ENCODE measurements around the gene WNT2B. TPM values are rescaled to one million over a fixed set of nuclear protein-coding genes. Genes with fewer than 3 reads are reported as not detected.

WNT2B gene
- total RNA-seq, 1 experiment from 2014 or later: 0.68 TPM

DNA sequence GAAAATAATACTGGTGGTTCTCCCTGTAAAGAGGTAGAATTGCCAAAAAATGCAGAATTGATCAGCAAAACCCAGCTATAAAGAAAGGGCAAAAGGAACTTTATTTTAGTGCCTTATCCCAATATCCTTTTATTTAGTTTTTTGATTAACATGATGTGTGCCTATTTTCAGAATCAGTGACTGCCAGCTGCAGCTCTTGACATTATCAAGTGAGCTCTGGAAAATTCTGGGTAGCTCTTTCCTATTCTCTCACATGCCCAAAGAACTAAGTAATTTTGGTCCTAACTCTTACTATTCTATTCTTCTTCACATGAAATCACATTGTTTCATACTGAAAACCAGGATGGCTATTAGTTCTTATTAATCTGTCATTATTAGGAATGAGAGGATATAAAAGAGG lies 22.1 kb downstream of the WNT2B start:
- Histone ChIP-seq H3K27ac (ENCODE audit: insufficient read length, low read depth, low read length) (no peak overlapping the region), H3K4me1 (ENCODE audit: insufficient read depth, low read length) (no peaks in the 10 kb centered on the region; the same call in 1 of the 2 replicates), H2AFZ (ENCODE audit: low read length) (no peak overlapping the region), H3K23me2 (ENCODE audit: insufficient read length, low read depth, low read length, poor library complexity, severe bottlenecking) (no peaks in the 10 kb centered on the region), H2AK5ac (ENCODE audit: insufficient read length, low read length) (no peak overlapping the region), H2BK20ac (ENCODE audit: low read depth, low read length, poor library complexity, severe bottlenecking) (no peak overlapping the region), H3T11ph (ENCODE audit: low read length) (no peak overlapping the region), H4K8ac (replicated peaks; ENCODE audit: insufficient read length, low read depth, low read length) (no peak overlapping the region), H2BK12ac (ENCODE audit: insufficient read length, low read depth, low read length) (no peak overlapping the region), H2BK5ac (ENCODE audit: insufficient read length, low read length) (no peak overlapping the region), H3K27me3 (ENCODE audit: insufficient read depth, low read length) (no peaks in the 10 kb centered on the region), H3K4me2 (ENCODE audit: insufficient read depth, insufficient read length, low read length) (no peak overlapping the region), H4K91ac (ENCODE audit: insufficient read length, low read depth, low read length) (no peak overlapping the region), H3K9me3 (ENCODE audit: control insufficient read depth, low read depth, low read length) (no peaks in the 10 kb centered on the region), H3K79me2 (ENCODE audit: insufficient read depth, low read length) (no peaks in the 10 kb centered on the region), H2BK120ac (ENCODE audit: low read depth, low read length, poor library complexity, severe bottlenecking) (no peak overlapping the region), H3K79me1 (ENCODE audit: insufficient read depth, low read depth, low read length, poor library complexity, severe bottlenecking) (no peaks in the 10 kb centered on the region), H3K56ac (ENCODE audit: insufficient read length, low read depth, low read length) (no peak overlapping the region), H4K20me1 (ENCODE audit: control insufficient read depth, insufficient read depth, insufficient read length) (no peaks in the 10 kb centered on the region), H3K14ac (ENCODE audit: insufficient read depth, low read length) (no peak overlapping the region), H4K5ac (ENCODE audit: insufficient read length, low read depth, low read length) (no peak overlapping the region), H3K9ac (ENCODE audit: extremely low read depth, insufficient read length, low read length) (no peak overlapping the region), H3K23ac (ENCODE audit: insufficient read length, low read depth, low read length) (no peak overlapping the region), H3K4ac (ENCODE audit: low read depth, low read length) (no peak overlapping the region), H3K18ac (ENCODE audit: insufficient read length, low read depth, low read length) (no peak overlapping the region), H2BK15ac (ENCODE audit: low read depth, low read length) (no peak overlapping the region)
- Mint-ChIP-seq H3K27me3 (ENCODE audit: low read depth) (no peaks in the 10 kb centered on the region), H3K4me3 (no peak overlapping the region), H3K27ac (no peak overlapping the region), H3K9me3 (no peaks in the 10 kb centered on the region), H3K4me1 (peaks cover 15% of the 10 kb centered on the region in 2 experiments), H3K36me3 (ENCODE audit: insufficient read depth in 1 of 3, low read depth in 3 of 3) (peaks cover 0 to 7% (median 2%) of the 10 kb centered on the region in 3 experiments; a peak in 2 of 7 replicates)
- no peak for DNase-seq
- TF ChIP-seq, protein P1, sequence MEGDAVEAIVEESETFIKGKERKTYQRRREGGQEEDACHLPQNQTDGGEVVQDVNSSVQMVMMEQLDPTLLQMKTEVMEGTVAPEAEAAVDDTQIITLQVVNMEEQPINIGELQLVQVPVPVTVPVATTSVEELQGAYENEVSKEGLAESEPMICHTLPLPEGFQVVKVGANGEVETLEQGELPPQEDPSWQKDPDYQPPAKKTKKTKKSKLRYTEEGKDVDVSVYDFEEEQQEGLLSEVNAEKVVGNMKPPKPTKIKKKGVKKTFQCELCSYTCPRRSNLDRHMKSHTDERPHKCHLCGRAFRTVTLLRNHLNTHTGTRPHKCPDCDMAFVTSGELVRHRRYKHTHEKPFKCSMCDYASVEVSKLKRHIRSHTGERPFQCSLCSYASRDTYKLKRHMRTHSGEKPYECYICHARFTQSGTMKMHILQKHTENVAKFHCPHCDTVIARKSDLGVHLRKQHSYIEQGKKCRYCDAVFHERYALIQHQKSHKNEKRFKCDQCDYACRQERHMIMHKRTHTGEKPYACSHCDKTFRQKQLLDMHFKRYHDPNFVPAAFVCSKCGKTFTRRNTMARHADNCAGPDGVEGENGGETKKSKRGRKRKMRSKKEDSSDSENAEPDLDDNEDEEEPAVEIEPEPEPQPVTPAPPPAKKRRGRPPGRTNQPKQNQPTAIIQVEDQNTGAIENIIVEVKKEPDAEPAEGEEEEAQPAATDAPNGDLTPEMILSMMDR (conservative IDR thresholded peaks at IDR 0.05): no peak
